Prostate gland (tissue), 2 donors: ENCODE results near the gene RIMBP2. TPM values are rescaled to one million over a fixed set of nuclear protein-coding genes. Genes with fewer than 3 reads are reported as not detected.

Experiments
- DNase-seq: peaks from one replicate; pipeline ENCODE4 v3.0.0-alpha.2; 2019; ENCODE audit warnings: low spot score
- H3K27ac ChIP-seq, 2 donors: fragments of 200-600 bp; sonication (generic); 2 replicates each; pipeline ENCODE4 v1.5.1; 2017 to 2019
- H3K27me3 ChIP-seq: fragments of 200-600 bp; sonication (generic); replicated peaks from 2 replicates; pipeline ENCODE4 v1.5.1; 2019; ENCODE audit not compliant: insufficient read depth
- H3K36me3 ChIP-seq, 2 donors: fragments of 200-600 bp; sonication (generic); 1 replicate in 1 of 2; 2 replicates in 1 of 2; pipeline versions ENCODE4 v1.5.1 to v1.8.1; 2017 to 2019
- H3K4me1 ChIP-seq: fragments of 200-600 bp; sonication (generic); replicated peaks from 2 replicates; pipeline ENCODE4 v1.5.1; 2019
- H3K4me3 ChIP-seq, 2 donors: fragments of 200-600 bp; sonication (generic); 2 replicates each; pipeline ENCODE4 v1.5.1; 2017 to 2019
- H3K9me3 ChIP-seq: fragments of 200-600 bp; sonication (generic); 2 replicates; pipeline ENCODE4 v1.5.1; 2017
- POLR2A ChIP-seq: fragments of 450-650 bp; IDR thresholded peaks from one replicate; pipeline ENCODE4 v1.6.1; 2016; ENCODE audit warnings: antibody characterized with exemption, mild to moderate bottlenecking
- POLR2AphosphoS5 ChIP-seq: sonication (generic); formaldehyde crosslinking; IDR thresholded peaks from one replicate; pipeline ENCODE4 v1.6.1; 2017; ENCODE audit warnings: antibody characterized with exemption
- WGBS: methylation state at CpG from one replicate; pipeline ENCODE4 v1.1.5; 2018; 5-methylcytosine and 5-hydroxymethylcytosine counted together
- intact Hi-C: fragments of 100-400 bp; cut with DNase I; formaldehyde crosslinking; loops from one replicate; pipeline ENCODE4 v1.14.2; 2022
- total RNA-seq, 2 donors: library from RNA; depleted of rRNA; stranded (reverse); fragments of >200 nt; gene quantifications; one replicate each; pipeline ENCODE4 v1.1.0, GENCODE V29; 2016
- TF ChIP-seq, protein P1 (sequence below), 4 experiments: fragments of 200-600 bp in 2 of 4; fragments of 450-650 bp in 2 of 4; sonication (generic) in 2 of 4; IDR thresholded peaks; 1 replicate in 3 of 4; 2 replicates in 1 of 4; pipeline ENCODE4 v1.5.1; 2016 to 2019; ENCODE audit warnings: antibody characterized with exemption in 4 of 4, mild to moderate bottlenecking in 2 of 4, moderate library complexity in 2 of 4

Gene RIMBP2
- total RNA-seq, 2 donors from 2014 or later = 0.96 to 7.0 TPM

- H3K4me3 ChIP-seq = no peak overlapping the region
- intact Hi-C loops = no loop called here
- H3K4me1 ChIP-seq = no peaks in the 10 kb centered on the region
- no peak overlapping the region for H3K27ac ChIP-seq
- no peaks in the 10 kb centered on the region for H3K9me3 ChIP-seq
- 70% methylated on average over 12 of the region's 12 CpGs for WGBS
- DNase-seq = no peak
- no peaks in the 10 kb centered on the region for H3K36me3 ChIP-seq
- TF ChIP-seq, protein P1, sequence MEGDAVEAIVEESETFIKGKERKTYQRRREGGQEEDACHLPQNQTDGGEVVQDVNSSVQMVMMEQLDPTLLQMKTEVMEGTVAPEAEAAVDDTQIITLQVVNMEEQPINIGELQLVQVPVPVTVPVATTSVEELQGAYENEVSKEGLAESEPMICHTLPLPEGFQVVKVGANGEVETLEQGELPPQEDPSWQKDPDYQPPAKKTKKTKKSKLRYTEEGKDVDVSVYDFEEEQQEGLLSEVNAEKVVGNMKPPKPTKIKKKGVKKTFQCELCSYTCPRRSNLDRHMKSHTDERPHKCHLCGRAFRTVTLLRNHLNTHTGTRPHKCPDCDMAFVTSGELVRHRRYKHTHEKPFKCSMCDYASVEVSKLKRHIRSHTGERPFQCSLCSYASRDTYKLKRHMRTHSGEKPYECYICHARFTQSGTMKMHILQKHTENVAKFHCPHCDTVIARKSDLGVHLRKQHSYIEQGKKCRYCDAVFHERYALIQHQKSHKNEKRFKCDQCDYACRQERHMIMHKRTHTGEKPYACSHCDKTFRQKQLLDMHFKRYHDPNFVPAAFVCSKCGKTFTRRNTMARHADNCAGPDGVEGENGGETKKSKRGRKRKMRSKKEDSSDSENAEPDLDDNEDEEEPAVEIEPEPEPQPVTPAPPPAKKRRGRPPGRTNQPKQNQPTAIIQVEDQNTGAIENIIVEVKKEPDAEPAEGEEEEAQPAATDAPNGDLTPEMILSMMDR (IDR thresholded peaks at IDR 0.05) = no peak
- TF ChIP-seq POLR2AphosphoS5 = no peak
- TF ChIP-seq POLR2A = no peak
- H3K27me3 ChIP-seq = no peaks in the 10 kb centered on the region
Measured at GRCh38 chr12:130398100-130398848, 317.8 kb downstream of the RIMBP2 start.

DNA sequence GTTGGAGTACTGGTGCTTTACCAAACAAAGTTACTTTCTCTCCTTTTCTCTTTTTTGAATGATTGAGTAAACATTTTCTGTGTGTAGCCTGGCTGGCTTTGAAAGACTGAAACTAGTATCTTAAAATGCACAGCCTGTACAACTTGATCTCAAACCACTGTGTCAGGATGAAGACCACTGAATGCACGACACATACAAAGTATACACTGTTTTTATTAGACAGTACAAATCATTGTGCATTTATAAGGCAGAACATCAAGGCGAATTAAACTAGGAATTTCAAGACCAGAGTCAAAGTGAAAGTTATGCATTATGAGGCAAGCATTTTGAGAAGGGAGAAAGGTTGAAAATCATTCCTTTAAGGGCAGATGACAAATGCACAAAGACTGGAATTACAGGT lies 319.4 kb downstream of the RIMBP2 start:
- Histone ChIP-seq H3K4me3 (no peak overlapping the region), H3K27me3 (no peaks in the 10 kb centered on the region), H3K4me1 (no peaks in the 10 kb centered on the region), H3K27ac (no peak overlapping the region), H3K9me3 (no peaks in the 10 kb centered on the region), H3K36me3 (no peaks in the 10 kb centered on the region)
- TF ChIP-seq POLR2AphosphoS5 (no peak), POLR2A (no peak)
- TF ChIP-seq, protein P1 (IDR thresholded peaks at IDR 0.05) = no peak
- no peak for DNase-seq
- intact Hi-C loops = no loop called here
- WGBS = 32% methylated on average over 2 of the region's 2 CpGs

DNA sequence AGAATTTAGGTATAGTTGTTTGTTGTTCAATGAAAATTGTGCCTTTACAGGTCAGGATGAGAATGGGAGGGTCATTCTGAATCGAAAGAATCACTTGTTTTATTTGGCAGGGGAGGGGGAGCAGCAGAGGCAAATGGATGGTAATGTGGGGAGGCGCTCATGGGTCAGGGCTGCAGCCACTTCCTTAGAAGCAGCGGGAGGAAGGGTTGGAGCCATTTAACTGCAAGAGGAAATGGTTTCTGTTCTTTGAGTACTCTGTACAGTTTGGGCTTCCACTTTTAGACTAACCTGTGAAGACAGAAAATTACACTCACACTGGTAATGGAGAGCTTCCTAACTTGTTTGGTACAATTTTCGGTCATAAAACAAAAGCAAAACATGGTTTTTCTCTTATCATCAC lies 321.2 kb downstream of the RIMBP2 start:
- Histone ChIP-seq H3K27me3 (no peaks in the 10 kb centered on the region), H3K36me3 (no peaks in the 10 kb centered on the region), H3K4me3 (no peak overlapping the region), H3K9me3 (no peaks in the 10 kb centered on the region), H3K27ac (no peak overlapping the region), H3K4me1 (no peaks in the 10 kb centered on the region)
- WGBS = 68% methylated on average over 4 of the region's 4 CpGs
- TF ChIP-seq POLR2AphosphoS5 (no peak), POLR2A (no peak)
- TF ChIP-seq, protein P1 (IDR thresholded peaks at IDR 0.05) = no peak
- DNase-seq = no peak
- intact Hi-C loops = no loop called here

DNA sequence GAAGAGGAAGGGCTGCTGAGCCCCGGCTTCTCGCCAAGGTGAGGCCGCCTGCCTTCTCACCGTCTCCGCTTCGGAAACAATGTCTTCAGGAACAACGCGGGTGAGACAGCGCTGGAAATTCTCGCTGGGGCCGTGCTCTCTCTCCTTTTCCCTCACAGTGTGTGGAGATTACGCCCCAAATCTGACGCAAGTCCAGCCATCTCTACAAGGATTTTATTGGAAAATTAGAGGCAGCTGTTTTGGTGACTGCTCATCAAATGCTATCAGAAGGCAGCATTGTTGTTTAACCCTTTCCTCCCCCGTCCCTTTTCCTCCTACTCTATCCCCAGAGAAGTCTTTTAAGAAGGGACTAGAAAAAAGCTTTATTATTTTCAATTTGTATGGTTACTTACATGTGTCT lies 324.9 kb downstream of the RIMBP2 start:
- H3K4me1 ChIP-seq = no peaks in the 10 kb centered on the region
- no peak overlapping the region for H3K27ac ChIP-seq
- no peaks in the 10 kb centered on the region for H3K36me3 ChIP-seq
- H3K4me3 ChIP-seq = no peak overlapping the region
- TF ChIP-seq, protein P1 (IDR thresholded peaks at IDR 0.05) = no peak
- no peak for TF ChIP-seq POLR2A
- TF ChIP-seq POLR2AphosphoS5 = no peak
- no peaks in the 10 kb centered on the region for H3K27me3 ChIP-seq
- no peak for DNase-seq
- intact Hi-C loops = no loop called here
- 22% methylated on average over 14 of the region's 14 CpGs for WGBS
- no peaks in the 10 kb centered on the region for H3K9me3 ChIP-seq

DNA sequence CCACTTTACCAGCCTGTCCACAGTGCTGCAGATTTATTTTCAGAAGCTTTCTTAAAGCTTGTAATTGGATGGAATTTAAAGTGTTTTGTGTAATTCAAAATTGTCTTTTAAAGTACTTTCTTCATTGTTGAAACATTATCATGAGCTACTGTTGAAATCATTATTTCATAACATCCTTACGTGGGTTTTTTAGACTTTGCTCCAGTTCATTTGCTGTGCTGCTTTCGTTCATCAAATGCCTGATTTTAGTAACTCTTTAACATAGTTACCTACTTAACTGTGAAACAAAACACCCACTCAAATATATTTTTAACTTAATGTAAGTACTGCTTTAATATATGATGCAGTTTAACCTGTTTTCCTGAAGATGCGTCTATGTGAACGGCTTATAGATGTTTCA lies 330.9 kb downstream of the RIMBP2 start:
- Histone ChIP-seq H3K4me1 (no peaks in the 10 kb centered on the region), H3K4me3 (no peak overlapping the region), H3K27ac (no peak overlapping the region), H3K36me3 (no peaks in the 10 kb centered on the region), H3K27me3 (no peaks in the 10 kb centered on the region), H3K9me3 (no peaks in the 10 kb centered on the region)
- DNase-seq = no peak
- 50% methylated on average over 4 of the region's 4 CpGs for WGBS
- TF ChIP-seq POLR2AphosphoS5 (no peak), POLR2A (no peak)
- TF ChIP-seq, protein P1 (IDR thresholded peaks at IDR 0.05) = no peak
- intact Hi-C loops = no loop called here
